GM18508 (cell line): Measurements from ENCODE around the gene HTRA2.

Experiments used
- ATAC-seq: cut with Tn5 transposase; IDR thresholded peaks from one replicate; pipeline ENCODE4 v1.9.1; 2021; ENCODE audit warnings: moderate number of reproducible peaks; ENCODE audit not compliant: insufficient read depth, unreplicated experiment

HTRA2 gene

DNA sequence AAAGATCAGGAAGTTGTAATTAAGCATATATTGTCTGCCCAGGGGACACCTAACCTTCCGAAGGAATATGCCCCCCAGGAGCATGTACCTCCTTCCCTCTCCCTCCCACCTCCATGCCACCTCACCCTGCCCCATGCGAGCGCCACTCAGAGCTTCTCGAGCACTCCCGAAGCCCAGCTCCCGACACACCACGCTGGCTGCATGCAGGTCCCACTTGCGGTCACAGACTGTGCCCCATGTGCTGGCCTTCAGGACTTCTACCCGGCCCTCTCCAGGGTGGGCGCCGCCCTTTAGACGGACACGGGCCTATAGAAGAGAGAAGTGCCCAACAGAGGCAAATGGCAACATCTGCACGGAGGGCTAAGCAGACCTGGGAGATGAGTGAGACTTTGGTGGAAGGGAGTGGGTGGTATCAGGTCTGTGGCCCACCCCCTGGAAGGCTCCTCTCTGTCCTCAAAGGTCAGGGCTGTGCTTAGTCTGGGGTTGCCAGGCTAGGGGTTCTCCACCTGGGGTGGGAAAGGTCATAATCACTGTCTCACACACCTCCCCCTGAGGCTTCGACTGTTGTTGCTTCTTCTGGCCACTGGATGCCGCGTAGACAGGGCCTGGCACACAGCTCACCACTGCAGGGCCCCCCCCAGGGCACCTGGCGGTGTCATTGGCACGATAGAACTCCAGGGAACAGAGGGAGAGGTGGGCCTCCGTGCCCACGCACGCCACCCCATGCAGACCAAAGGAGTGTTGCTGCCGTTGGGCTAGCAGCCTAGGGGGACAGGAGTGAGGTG is 6.6 kb downstream of the HTRA2 start:
- ATAC-seq: no peak

DNA sequence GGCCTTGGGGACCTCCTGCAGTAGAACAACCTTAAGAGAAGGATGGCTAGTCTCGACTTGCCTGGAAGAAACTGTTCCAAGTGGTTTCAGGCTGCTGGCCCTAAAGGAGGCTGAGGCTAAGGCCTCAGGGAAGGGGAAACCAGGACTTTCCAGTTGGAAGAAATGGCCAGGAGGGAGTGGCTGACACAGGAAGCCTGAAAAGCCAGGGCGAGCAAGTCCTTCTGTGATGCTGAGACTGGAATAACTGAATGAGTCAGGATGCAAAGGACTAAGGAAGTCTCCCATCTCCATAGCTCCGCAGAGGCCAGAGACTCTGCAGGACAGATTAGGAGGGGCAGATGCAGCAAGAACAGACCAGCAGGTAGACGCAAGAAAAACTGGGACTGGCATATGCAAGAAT is 7.4 kb downstream of the HTRA2 start:
- ATAC-seq: no peak

DNA sequence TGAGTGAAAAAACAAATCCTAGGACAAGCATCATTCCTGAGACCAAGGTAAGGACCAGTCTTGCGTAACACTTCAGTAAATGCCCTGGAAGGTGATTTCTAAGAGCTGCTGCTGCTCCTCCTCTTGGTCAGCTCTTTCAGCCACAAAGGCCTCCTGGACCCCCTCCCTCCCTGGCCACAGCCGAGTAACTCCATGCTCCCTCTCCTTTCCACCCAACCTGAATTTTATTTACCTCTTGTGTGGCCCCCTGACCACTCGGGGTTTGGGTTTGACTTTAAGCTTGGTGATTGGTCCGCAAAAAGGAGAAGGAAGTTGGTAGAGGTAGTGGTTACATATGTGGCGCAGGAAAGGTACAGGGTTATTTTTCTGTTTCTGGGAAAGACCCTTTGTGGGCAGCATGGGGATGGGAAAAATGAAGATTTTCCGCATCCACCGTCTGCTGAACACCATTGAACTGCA is 9.2 kb downstream of the HTRA2 start:
- ATAC-seq: no peak

DNA sequence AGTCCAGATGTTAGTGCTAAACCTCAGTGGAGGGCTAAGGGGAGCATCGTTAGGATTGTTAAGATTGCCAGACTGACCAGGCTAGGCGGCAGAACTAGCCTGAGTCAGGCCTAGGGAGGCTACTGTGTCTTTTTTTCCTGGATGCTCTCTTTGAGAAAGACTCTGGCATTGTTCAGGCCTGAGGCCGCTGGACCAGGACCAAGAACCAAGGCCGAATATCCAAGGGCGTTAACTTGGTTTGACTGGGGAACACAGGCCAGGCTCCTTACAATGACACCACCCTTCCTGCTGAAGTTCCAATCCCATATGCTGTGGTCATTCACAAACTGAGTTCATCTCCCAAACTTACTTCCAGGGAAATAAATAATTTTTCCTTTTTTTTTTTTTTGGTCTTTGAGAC is 10.6 kb downstream of the HTRA2 start:
- ATAC-seq: no peak

DNA sequence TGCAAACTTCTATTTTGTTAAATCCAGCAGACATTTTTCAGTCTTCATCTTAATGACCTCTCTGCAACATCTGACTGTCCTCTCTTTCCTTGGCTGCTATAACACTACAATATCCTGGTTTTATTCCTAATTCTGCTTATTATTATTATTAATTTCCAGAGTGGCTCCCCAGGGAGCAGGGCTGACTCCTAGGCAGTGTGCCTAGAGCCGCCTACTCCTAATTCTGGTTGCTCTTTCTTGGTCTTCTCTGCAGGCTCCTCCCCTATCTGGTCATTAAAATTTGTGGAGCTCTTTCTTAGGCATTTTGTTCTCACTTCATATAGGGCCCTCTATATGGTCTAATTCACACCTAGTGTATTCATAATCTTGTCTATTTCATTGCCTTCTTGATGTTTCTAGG is 13.2 kb downstream of the HTRA2 start:
- no peak for ATAC-seq

DNA sequence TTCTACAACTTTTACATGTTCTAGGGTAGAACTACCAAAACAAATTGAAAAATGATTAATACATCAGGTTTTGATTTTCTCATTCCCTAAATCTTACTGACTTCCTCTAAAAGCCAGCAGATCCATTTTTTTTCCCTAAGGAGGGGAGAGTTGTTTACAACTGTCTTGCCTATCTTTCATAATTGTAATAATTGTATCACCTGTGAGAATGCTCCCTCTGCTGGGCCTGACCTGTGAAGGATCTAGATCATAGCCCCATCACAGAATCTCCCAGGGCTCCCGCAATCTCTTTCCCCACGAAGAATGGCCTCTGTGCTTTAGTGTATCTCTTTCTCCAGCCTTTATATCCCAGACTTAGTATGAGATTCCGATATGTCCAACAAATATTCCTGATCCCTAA is 14.9 kb downstream of the HTRA2 start:
- ATAC-seq: no peak

DNA sequence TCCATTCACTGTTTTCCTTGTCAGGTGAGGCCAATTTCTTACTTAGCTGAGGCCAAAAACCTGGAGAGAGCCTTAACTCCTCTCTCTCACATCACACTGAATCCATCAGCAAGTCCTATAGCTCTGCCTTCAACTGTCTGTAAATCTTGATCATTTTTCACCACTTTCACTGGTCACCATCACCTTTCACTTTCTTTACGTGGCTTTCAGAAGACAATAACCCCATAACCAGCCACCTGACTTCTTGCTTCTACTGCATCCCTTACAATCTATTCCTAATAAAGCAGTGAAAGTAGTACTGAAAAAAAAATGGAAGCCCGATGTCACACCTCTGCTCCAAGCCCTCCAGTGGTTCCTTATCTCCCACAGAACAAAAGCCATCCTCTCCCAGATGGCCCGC is 16.3 kb downstream of the HTRA2 start:
- no peak for ATAC-seq

DNA sequence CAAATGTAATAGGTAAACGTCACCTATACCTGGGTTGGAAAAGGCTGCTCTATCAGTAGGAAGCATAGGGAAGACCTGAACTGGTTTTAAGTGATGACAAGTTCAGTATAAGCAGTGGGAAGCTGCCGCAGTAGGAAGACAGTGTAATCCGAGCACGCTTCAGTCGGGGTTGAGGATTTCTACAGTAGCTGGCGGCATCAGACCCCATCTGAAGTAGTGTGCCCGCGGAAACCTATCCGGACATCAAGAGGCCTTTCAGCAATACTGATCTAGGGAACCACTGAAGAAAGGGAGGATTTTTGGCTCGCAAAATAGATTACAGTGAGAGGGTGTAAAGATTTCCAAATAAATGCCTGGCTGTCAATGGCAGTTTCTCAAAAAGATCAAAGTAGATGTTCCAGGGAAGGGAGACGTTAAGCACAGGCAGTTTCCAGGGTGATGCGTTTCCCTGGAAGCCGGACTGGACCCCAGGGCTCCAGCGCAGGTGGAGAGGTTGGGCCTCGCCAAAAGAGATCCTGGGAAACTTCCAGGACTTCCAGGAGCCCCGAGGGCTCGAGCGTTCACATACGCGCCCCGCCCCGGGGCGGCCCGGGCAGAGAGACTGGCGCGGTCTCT is 18.7 kb downstream of the HTRA2 start:
- no peak for ATAC-seq

DNA sequence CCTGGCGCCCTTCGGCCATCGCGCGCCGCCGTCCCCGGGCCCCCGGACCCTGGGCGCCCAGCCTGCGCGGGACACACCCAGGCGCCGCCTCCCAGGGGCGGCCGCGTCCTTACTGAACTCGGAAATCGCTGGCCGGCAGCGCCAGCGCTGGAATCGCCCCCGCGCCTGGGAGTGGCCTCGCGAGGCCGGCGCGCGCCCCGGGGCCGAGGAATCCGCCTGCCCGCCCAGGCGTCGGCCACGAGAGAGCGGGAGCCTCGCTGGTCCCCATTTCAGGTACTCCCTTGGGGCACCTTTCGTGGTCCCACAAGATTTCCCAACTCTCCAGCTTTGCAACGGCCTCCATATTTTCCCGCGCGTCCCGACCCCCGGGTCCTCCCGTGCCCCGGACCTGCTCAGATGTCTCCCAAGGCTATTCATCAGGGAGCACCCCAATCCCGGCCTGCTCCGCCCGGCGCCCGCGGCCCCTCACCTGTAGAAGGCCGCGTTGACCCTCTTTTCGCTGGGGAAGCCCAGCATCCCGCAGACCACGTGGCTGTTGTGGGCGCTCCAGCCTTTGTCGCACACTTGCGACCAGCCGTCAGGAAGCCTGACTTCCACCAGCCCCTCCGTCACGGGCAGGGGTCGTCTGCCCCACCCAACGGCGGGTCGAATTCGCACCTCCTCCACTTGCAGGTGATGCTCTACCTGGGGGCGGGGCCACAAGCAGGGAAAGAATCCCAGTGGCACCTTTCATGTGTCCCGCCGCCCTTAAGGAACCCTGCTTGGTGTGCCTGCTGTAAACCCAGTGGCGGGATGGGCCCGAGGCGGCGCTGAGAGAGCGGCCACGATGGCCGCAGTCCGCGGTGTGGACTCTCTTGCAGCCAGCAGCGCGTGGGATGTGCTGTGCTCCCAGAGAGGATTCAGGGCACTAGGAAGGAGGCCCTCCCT is 19.4 kb downstream of the HTRA2 start:
- no peak for ATAC-seq

DNA sequence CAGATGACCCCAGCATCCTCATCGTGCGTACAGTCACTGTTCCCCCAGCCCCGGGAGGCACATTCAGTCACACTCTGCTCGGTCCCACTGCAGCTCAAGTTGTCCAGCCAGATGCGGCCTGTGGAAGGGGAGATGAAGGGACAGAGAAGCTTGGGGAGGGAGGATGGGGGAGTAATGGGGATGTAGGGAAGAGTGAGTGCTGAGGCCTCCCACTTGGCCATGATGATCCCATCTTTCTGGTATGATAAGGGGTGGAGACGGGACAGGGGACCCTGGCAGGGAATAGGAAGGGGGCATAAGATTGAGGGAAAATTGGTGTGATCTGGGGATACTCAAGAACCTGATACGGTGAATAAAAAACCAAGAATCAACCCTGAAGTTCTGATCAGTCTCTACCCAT is 20.5 kb downstream of the HTRA2 start:
- ATAC-seq: no peak

DNA sequence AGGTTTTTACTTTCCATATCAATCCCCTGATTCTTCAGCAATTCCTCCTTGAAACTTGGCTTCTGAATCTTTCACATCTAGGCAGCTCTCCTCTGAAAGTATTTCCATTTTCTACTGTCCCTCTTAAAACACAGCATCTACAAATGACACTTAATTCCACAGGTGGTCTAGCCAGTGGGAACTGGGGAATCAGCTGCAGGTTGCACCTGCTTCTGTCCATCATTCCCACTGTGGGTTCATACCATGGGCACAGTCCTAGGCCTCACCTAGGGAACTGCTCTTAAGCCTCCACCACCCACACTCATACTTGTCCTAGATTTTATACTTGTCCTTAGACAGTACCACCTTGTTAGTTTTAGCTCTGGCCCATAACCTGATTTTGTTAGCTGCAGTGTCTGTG is 21.8 kb downstream of the HTRA2 start:
- no peak for ATAC-seq

DNA sequence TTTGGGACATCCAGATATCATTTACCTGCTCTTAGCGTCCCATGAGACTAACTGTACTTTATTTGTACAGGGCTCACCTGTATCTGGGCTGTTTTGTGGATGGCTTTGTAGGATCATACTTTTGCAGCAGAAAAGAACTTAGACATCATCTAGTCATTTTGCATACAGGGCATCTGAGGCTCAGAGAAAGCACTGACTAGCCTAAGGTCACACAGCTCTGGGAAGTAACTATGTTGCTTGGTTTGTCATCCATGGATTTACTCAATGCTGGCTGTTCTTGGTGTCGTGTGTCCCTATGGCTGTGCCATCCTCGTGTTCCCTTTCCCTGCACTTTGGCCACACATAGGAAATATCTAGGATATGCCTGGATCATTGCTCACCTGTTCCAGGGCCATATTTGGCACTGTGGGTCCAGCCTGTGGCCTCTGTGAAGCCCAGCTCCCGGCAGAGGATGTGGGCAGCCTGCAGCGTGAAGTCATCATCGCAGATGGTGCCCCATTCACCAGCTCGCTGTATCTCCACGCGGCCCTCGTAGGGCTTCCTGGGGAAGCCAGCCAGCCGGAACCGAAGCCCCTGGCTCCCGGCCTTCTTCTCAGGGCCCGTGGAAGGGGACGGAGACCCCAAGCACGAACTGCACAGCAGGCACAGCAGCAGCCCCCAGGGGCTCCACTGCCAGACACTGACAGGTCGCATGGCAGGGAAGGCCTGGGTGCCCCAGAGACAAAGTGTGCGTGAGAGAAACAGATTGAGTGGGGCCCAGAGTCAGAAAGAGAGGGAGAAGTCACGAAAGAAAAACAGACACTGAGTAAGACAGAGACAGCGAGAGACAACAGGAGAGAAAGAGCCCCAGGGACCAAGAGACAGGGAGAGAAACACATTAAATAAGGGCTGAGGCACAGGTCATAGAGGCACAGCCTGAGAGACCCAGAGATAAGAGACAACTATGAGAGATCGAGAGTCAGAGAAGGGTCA is 22.5 kb downstream of the HTRA2 start:
- ATAC-seq: no peak

DNA sequence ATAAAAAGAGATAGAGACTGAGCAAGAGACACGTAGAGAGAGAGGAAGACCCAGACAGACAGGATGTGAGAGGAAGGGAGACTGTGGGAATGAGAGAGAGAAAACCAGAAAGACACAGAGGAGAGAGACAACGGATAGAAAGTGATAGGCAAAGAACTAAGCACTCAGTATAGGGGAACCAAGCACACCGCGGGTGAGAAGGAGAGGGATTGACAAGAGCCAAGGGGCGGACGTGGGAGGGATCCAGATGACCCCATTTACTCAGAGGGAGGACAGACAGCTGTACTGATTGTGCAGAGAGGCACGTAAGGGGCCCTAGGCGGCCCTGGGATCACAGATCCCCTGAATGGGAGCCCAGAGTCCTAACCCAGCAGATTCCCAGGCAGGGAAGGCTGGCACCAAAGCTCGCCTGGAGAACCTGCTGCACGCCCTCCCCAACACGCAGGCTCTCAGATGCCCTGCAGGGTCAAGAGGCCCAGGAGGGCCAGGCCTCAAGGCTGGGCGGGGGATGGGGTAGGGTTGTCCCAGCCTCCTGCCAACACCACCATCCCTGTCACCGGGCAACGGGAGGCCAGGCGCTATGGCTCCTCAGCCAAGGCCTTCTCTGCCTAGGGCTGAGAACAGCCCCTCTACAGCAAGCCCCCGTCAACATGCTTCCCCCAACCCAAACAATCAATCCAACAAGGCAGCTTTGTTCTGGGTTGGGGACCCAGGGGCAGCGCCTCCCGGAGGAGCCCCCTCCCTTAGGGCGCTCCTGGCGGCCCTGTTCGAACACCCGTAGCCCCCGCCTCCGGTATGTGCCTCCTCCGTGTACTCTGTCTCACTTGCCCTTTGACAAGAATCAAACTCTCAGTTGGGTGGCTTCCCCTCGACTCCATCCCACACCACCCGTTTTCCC is 23.4 kb downstream of the HTRA2 start:
- no peak for ATAC-seq

DNA sequence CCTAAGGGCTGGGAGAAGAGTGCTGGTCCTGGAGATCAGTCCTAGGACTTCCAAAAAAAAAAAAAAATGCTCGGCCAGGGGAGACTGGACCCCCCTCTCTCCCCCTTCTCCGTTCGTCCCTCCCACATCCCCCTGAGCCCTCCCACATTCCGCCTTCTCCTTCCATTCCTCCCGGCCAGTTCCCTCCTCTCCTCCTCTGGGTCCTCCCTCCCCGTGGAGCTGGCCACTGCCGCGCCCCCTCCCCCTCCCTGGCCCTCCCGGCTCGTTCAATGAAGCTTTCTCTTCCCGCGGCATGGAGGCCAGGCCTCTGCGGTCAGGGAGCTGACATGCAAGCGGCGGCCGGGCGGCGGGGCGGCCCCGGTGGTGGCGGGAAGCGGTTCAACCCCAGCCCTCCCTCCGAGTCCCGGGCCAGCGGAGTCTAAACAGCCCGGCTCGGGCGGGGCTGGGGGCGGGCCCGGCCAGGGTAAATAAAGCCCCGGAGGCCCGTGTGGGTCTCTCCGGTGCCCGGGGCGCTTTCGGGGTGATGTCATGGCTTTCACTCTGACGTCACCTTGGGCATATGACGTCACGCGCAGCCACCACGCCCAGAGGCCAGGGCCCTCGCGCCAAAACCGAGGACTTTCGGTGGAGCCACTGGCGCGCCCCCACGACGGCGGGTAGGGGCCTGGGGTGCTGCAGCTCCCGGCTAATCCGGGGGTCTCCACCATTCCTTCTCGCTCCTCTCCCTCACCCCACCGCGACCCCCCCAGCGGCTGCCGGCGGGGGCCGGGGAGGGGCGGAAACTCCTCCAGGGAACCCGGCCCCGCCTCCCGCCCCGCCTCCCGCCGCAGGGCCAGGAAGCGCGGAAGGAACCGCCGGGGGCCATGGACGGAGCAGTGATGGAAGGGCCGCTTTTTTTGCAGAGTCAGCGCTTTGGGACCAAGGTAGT is 24.4 kb downstream of the HTRA2 start, which contains the start of the genes DOK1 and LOXL3:
Gene DOK1 (plus strand): TSS at position 829 of the 928 bp plus-strand sequence. CDS start 35 bp downstream, at position 864.
Gene LOXL3 (minus strand): TSS at position 51 of the 928 bp plus-strand sequence. CDS start 1,308 bp downstream, outside the sequence.
- no peak for ATAC-seq

DNA sequence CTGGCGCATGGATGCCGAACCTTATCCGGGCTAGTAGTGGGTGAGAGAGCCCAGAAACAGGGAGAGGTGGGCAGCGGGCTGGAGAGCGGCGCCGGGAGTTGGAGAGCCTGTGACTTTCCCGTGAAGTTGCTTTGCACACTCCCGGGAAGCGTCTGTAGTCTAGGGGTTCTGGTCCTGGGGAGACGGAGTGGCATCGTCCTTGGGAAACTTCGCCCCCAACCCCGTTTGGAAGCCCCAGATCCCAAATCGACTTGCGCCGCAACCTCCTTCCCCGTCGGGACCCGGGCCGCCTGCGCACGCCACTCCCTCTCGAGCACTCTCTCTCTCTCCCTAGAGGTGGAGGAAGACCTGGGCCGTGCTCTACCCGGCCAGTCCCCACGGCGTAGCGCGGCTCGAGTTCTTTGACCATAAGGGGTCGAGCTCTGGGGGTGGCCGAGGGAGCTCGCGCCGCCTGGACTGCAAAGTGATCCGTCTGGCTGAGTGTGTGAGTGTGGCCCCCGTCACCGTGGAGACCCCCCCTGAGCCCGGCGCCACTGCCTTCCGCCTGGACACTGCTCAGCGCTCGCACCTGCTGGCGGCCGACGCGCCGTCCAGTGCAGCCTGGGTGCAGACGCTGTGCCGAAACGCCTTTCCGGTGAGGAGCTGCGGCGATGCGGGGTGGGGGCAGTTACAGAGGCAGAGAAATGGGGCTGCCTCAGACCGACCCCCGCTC is 25.2 kb downstream of the HTRA2 start:
- no peak for ATAC-seq

DNA sequence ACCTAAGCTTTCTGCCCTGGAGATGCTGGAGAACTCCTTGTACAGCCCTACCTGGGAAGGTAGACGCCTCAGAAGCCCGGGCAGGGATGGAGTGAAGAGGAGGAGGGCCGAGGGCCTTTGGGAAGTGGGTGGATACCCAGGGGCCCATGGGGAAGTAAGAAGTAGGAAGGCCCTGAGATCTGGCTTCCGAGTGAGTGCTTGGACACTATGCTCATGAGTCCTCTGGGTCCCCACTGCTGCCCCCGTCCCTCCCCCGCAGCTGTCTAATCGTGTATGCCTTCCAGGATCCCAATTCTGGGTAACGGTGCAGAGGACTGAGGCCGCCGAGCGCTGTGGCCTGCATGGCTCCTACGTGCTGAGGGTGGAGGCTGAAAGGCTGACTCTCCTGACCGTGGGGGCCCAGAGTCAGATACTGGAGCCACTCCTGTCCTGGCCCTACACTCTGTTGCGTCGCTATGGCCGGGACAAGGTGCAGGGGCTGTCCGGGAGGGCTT is 25.9 kb downstream of the HTRA2 start:
- ATAC-seq: no peak

DNA sequence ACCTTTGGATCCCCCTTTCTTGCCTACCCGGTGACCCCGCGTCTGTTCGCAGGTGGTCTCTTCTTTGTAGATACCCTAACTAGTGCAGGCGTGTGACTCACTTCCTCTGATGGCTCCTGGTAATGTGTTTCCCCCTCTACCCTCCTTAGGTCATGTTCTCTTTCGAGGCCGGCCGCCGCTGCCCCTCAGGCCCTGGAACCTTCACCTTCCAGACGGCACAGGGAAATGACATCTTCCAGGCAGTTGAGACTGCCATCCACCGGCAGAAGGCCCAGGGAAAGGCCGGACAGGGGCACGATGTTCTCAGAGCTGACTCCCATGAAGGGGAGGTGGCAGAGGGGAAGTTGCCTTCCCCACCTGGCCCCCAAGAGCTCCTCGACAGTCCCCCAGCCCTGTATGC is 26.4 kb downstream of the HTRA2 start:
- ATAC-seq: no peak
